ENCODE data around the gene JAG1. TPM values are rescaled to one million over a fixed set of nuclear protein-coding genes. Genes with fewer than 3 reads are reported as not detected.

JAG1 gene
- total RNA-seq, 2 donors from 2014 or later = 0.11 to 0.62 TPM

GRCh38 chr20:10651227-10651990, 22.4 kb downstream of the JAG1 start:
- H3K27ac Mint-ChIP-seq = no peak overlapping the region
- ATAC-seq (no peak), DNase-seq (ENCODE audit: low spot score in 2 of 2) (no peak)
- no peaks in the 10 kb centered on the region for H3K36me3 Mint-ChIP-seq
- no peaks in the 10 kb centered on the region for H3K9me3 Mint-ChIP-seq

GRCh38 chr20:10649797-10650160, 24.0 kb downstream of the JAG1 start:
- ATAC-seq = no peak
- no peaks in the 10 kb centered on the region for H3K36me3 Mint-ChIP-seq
- no peaks in the 10 kb centered on the region for H3K9me3 Mint-ChIP-seq
- H3K27ac Mint-ChIP-seq = no peak overlapping the region
- no peak for DNase-seq (ENCODE audit: low spot score in 2 of 2)

- no peaks in the 10 kb centered on the region for H3K9me3 Mint-ChIP-seq
- no peaks in the 10 kb centered on the region for H3K36me3 Mint-ChIP-seq
- H3K27ac Mint-ChIP-seq = no peak overlapping the region
- no peak for ATAC-seq
- DNase-seq (ENCODE audit: low spot score in 2 of 2) = no peak
These were observed 24.6 kb downstream of the JAG1 start for GRCh38 chr20:10649080-10649796.

- ATAC-seq = no peak
These were observed 25.1 kb downstream of the JAG1 start for GRCh38 chr20:10648651-10649050.

DNA sequence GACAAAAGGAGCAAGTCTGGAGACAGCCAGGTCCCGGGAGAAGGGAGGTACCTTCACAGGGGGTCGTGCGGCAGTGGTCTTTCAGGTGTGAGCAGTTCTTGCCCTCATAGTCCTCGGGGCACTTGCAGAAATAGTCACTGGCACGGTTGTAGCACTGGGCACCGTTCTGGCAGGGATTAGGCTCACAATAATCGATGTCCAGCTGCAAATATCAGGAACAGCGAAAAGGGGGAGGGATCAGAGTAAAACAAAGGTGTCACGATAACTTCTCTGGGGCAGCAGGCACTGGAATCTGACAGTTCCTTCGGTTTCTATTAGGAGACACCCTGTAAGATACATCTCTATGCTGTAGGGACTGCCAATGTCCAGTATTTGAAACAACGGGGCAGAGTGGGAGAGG, 25.9 kb downstream of the JAG1 start:
- ATAC-seq = no peak
- no peak for DNase-seq (ENCODE audit: low spot score in 2 of 2)
- H3K36me3 Mint-ChIP-seq = no peaks in the 10 kb centered on the region
- H3K9me3 Mint-ChIP-seq = no peaks in the 10 kb centered on the region
- no peak overlapping the region for H3K27ac Mint-ChIP-seq

More at GRCh38 chr20:10648651-10649050, 25.1 kb downstream of the JAG1 start:
- Mint-ChIP-seq H3K9me3 (no peaks in the 10 kb centered on the region), H3K36me3 (no peaks in the 10 kb centered on the region), H3K27ac (no peak overlapping the region)
- no peak for DNase-seq (ENCODE audit: low spot score in 2 of 2)

GRCh38 chr20:10647471-10647870, 26.3 kb downstream of the JAG1 start:
- H3K27ac Mint-ChIP-seq = no peak overlapping the region
- no peak for DNase-seq (ENCODE audit: low spot score in 2 of 2)
- H3K9me3 Mint-ChIP-seq = no peaks in the 10 kb centered on the region
- ATAC-seq = no peak
- H3K36me3 Mint-ChIP-seq = no peaks in the 10 kb centered on the region

DNA sequence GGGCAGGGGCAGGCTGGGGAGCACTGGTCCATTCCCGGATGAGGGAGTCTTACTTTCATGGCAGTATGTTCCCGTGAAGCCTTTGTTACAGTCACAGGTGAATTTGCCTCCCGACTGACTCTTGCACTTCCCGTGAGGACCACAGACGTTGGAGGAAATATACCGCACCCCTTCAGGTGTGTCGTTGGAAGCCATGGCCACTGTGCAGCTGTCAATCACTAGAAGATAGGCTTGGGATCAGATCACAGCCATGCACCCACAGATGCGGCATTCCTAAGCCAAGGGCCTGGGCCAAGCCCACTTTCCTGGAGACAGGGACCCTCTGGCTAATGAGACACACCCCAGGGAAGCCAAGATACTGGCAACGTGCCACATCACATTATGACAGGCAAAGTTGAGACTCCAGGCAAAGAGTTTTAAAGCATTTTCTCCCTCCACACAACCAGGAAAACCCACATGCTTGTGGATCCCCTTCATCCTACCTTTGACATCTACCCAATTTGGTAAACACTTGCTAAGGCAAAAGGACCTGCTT, 26.8 kb downstream of the JAG1 start:
- ATAC-seq (no peak), DNase-seq (ENCODE audit: low spot score in 2 of 2) (no peak)
- no peaks in the 10 kb centered on the region for H3K9me3 Mint-ChIP-seq
- no peak overlapping the region for H3K27ac Mint-ChIP-seq
- no peaks in the 10 kb centered on the region for H3K36me3 Mint-ChIP-seq

DNA sequence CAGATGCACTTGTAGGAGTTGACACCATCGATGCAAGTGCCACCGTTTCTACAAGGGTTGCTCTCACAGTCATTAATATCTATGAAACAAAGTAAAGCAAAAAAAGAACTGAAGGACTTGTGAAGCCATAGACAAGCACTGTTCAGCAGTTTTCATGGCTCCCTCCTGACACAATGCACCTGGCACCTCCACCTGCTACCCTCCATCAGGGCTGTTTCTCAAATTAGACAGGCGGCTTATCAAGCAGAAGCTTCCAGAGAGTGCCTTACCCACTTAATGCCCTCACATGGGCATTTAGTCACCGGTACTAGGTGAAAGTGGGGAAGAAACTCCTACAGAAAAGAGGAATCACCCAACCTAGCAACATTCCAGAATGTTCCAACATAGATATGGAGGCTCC, 27.8 kb downstream of the JAG1 start:
- no peaks in the 10 kb centered on the region for H3K9me3 Mint-ChIP-seq
- ATAC-seq (no peak), DNase-seq (ENCODE audit: low spot score in 2 of 2) (no peak)
- H3K36me3 Mint-ChIP-seq = no peaks in the 10 kb centered on the region
- no peak overlapping the region for H3K27ac Mint-ChIP-seq

GRCh38 chr20:10645205-10645570, 28.6 kb downstream of the JAG1 start:
- ATAC-seq (no peak), DNase-seq (ENCODE audit: low spot score in 2 of 2) (no peak)
- Mint-ChIP-seq H3K36me3 (no peaks in the 10 kb centered on the region), H3K9me3 (no peaks in the 10 kb centered on the region), H3K27ac (no peak overlapping the region)

- H3K9me3 Mint-ChIP-seq = no peaks in the 10 kb centered on the region
- DNase-seq (ENCODE audit: low spot score in 2 of 2) (no peak), ATAC-seq (no peak)
- no peaks in the 10 kb centered on the region for H3K36me3 Mint-ChIP-seq
- H3K27ac Mint-ChIP-seq = no peak overlapping the region
These were observed 29.2 kb downstream of the JAG1 start for GRCh38 chr20:10644458-10645204.

DNA sequence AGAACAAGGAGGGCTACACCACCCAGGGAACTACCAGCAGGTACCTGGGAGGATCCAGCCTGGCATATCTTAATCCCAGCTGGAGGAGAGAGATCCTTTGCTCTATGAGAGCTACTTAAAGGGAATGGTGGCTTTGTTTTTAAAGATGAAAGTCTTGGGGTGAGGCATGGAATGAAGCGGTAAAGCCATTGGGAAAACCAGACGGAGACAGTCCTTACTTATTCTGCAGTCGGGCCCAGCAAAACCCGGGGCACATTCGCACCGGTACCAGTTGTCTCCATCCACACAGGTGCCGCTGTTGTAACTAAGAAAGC, 30.3 kb downstream of the JAG1 start:
- H3K9me3 Mint-ChIP-seq = no peaks in the 10 kb centered on the region
- no peak for ATAC-seq
- no peak overlapping the region for H3K27ac Mint-ChIP-seq
- no peak for DNase-seq (ENCODE audit: low spot score in 2 of 2)
- no peaks in the 10 kb centered on the region for H3K36me3 Mint-ChIP-seq

DNA sequence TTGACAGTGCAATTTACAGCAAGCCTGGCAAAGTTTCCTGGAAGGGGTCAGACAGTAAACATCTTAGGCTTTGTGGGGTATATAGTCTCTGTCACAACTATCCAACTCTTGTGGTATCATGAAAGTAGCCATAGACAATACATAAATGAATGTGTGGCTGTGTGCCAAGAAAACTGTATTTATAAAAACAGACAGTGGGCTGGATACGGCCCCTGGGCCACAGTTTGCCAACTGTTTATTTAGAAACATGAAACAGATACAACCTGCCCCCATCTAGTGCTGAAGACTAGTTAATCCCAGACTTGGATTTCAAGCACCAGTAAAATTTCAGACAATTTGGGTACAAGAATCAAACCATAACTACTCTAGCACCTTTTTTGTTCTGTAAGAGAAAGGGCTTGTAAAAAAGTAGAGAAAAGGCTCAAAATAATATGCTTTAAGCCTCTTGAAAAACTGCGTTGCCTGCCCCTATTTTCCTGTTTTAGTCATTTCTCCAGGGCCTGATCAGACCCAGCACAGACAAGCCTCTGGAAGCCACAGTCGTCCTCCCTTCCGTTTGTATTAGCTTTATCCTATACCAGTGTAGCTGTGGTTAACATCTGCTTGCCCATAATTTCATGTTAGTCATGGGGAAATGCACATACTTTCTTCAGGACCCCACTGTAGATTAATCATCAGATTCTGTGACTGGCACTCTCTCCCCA, 30.8 kb downstream of the JAG1 start:
- no peak for DNase-seq (ENCODE audit: low spot score in 2 of 2)
- no peak overlapping the region for H3K27ac Mint-ChIP-seq
- H3K36me3 Mint-ChIP-seq = no peaks in the 10 kb centered on the region
- ATAC-seq = no peak
- no peaks in the 10 kb centered on the region for H3K9me3 Mint-ChIP-seq

- H3K27ac Mint-ChIP-seq = no peak overlapping the region
- H3K9me3 Mint-ChIP-seq = no peaks in the 10 kb centered on the region
- H3K36me3 Mint-ChIP-seq = no peaks in the 10 kb centered on the region
- ATAC-seq (no peak), DNase-seq (ENCODE audit: low spot score in 2 of 2) (no peak)
These were observed 31.9 kb downstream of the JAG1 start for GRCh38 chr20:10641893-10642292.

DNA sequence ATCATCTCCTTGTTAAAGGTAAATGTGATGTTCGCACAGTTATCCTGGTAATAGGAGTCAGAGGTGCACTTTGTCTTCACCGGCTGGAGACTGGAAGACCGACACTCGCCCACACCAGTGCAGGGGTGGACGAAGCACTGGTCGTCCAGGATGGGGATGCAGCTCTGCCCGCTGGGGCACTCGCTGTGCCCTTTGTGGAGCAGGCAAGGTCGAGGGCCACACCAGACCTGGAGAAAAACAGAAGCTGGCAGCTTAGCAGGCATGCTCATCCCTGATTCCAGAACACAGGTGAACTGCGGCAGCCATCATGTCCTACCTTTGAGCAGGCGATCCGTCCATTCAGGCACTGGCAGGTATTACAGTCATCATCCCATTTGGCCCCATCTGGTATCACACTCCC, 32.3 kb downstream of the JAG1 start:
- H3K27ac Mint-ChIP-seq = no peak overlapping the region
- H3K36me3 Mint-ChIP-seq = no peaks in the 10 kb centered on the region
- no peak for DNase-seq (ENCODE audit: low spot score in 2 of 2)
- no peak for ATAC-seq
- H3K9me3 Mint-ChIP-seq = no peaks in the 10 kb centered on the region

- DNase-seq (ENCODE audit: low spot score in 2 of 2) (no peak), ATAC-seq (no peak)
- Mint-ChIP-seq H3K27ac (no peak overlapping the region), H3K36me3 (no peaks in the 10 kb centered on the region), H3K9me3 (no peaks in the 10 kb centered on the region)
These were observed 32.9 kb downstream of the JAG1 start for GRCh38 chr20:10640897-10641296.

DNA sequence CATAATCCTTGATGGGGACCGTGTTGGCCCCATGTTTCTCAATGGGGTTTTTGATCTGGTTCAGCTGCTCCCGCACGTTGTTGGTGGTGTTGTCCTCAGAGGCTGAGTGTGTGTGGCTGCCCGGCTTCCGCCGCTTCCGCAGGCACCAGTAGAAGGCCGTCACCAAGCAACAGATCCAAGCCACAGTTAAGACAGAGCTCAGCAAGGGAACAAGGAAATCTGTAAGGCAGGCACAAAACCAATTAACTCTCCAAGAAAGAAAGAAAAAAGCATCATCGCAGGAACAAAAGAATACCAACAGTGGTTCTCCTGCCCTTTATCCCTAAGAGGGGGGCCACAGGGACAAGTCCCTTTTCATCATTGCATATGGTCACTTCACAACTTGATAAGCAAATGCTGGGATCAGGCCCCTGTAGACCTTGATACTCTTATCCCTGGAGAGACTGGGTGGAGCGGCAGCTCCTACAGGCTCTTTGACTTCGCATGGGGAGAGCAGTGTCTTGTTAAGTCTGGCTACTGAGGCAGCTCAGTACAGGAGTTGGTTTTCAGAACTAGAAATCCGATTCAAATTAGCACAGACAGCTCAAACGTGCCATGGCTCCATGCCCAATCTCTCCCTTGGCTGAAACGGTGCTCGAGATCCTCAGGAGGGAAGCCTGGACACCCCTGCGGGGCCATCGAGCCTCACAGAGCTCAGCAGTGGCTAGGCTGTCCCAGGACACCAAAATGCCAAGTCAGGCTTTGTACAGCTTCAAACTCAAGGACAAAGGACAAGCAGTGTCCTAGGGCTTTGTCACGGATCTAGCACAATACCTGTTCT, 33.9 kb downstream of the JAG1 start:
- no peaks in the 10 kb centered on the region for H3K9me3 Mint-ChIP-seq
- no peak for ATAC-seq
- DNase-seq (ENCODE audit: low spot score in 2 of 2) = no peak

More for the DNA sequence above, 33.9 kb downstream of the JAG1 start:
- no peak overlapping the region for H3K27ac Mint-ChIP-seq
- no peaks in the 10 kb centered on the region for H3K36me3 Mint-ChIP-seq

Measured in activated naive CD4-positive, alpha-beta T cell treated with anti-CD3 and anti-CD28 coated beads, Interleukin-2, amount 50 U/mL, for 72 hours (primary cell).